T-helper 1 cell treated with Interleukin-12 subunit alpha and Interleukin-12 subunit beta and Interleukin-4 antibody, amounts not matched to agents 30 μg/mL and 1 μg/mL, for 36 hours (primary cell): ENCODE measurements around the gene PNKD.
A peak's percentile ranks its signal among the peaks of the same experiment; 100 is the strongest.

Source experiments
- H3K27ac Mint-ChIP-seq: one replicate; pipeline ENCODE4 v1.8.0; 2021; ENCODE audit warnings: mild to moderate bottlenecking, mixed read lengths
- H3K27me3 Mint-ChIP-seq: one replicate; pipeline ENCODE4 v1.8.0; 2021; ENCODE audit warnings: low read depth, mixed read lengths
- H3K36me3 Mint-ChIP-seq: one replicate; pipeline ENCODE4 v1.8.0; 2021; ENCODE audit warnings: low read depth, mixed read lengths
- H3K4me1 Mint-ChIP-seq: one replicate; pipeline ENCODE4 v1.8.0; 2021; ENCODE audit warnings: low read depth, mixed read lengths
- H3K4me3 Mint-ChIP-seq: one replicate; pipeline ENCODE4 v1.8.0; 2021; ENCODE audit warnings: mild to moderate bottlenecking, moderate library complexity, mixed read lengths
- H3K9me3 Mint-ChIP-seq: one replicate; pipeline ENCODE4 v1.8.0; 2021; ENCODE audit warnings: mixed read lengths

PNKD gene

DNA sequence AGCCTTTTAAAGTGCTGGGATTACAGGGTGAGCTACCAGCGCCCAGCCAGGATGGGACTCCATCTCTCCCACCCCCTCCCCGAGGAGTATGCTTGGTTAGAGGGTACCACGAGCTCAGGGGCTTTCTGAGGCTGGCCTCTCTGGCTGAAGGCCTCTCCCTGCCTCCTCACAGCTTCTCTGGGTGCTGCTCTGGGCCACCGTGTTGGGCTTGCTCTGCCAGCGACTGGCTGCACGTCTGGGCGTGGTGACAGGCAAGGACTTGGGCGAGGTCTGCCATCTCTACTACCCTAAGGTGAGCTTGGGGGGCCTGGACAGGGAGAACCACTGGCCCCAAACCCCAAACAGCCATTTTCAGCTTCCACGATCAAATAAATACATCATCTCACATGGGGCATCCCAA lies 114.7 kb downstream of the PNKD start:
- peaks cover 19% of the 10 kb centered on the region for H3K27me3 Mint-ChIP-seq
- no peaks in the 10 kb centered on the region for H3K36me3 Mint-ChIP-seq
- no peaks in the 10 kb centered on the region for H3K9me3 Mint-ChIP-seq
- peaks cover 5% of the 10 kb centered on the region for H3K4me1 Mint-ChIP-seq
- H3K27ac Mint-ChIP-seq, result no peak overlapping the region
- no peak overlapping the region for H3K4me3 Mint-ChIP-seq

DNA sequence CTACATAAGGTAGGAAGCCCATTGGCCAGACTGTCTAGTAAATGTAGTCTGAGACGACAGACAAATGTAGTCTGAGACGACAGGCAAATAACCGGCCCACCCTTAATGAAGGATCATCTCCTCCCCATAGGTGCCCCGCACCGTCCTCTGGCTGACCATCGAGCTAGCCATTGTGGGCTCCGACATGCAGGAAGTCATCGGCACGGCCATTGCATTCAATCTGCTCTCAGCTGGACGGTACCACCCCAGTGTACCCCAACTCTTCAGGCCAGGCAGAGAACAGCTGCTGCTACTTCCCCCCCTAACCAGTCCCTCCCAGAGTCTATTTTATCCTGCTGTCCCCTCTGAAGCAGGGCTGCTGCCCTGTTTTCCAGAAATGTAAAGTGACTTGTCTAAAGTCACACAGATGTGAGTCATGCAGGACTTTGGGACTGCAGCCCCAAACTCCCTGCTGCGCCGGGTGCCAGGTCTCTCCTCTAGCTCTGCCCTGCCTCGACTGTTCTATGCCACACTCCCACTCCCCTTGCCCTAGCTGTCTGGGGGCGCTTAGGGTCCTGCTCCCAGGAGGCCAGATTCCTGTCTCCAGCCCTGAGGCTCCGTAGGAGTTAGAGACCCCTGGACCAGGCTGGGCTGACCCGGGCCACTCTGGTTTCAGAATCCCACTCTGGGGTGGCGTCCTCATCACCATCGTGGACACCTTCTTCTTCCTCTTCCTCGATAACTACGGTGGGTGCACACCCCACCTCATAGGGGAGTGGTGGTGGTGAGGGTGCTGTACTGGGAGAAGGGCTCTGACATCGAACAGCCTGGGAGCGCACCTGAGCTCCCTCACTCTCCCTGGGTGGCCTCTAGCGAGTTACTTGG lies 116.4 kb downstream of the PNKD start:
- peaks cover 5% of the 10 kb centered on the region for H3K4me1 Mint-ChIP-seq
- no peak overlapping the region for H3K4me3 Mint-ChIP-seq
- no peaks in the 10 kb centered on the region for H3K36me3 Mint-ChIP-seq
- H3K27ac Mint-ChIP-seq, result no peak overlapping the region
- H3K27me3 Mint-ChIP-seq, result peaks cover 13% of the 10 kb centered on the region
- H3K9me3 Mint-ChIP-seq, result no peaks in the 10 kb centered on the region

DNA sequence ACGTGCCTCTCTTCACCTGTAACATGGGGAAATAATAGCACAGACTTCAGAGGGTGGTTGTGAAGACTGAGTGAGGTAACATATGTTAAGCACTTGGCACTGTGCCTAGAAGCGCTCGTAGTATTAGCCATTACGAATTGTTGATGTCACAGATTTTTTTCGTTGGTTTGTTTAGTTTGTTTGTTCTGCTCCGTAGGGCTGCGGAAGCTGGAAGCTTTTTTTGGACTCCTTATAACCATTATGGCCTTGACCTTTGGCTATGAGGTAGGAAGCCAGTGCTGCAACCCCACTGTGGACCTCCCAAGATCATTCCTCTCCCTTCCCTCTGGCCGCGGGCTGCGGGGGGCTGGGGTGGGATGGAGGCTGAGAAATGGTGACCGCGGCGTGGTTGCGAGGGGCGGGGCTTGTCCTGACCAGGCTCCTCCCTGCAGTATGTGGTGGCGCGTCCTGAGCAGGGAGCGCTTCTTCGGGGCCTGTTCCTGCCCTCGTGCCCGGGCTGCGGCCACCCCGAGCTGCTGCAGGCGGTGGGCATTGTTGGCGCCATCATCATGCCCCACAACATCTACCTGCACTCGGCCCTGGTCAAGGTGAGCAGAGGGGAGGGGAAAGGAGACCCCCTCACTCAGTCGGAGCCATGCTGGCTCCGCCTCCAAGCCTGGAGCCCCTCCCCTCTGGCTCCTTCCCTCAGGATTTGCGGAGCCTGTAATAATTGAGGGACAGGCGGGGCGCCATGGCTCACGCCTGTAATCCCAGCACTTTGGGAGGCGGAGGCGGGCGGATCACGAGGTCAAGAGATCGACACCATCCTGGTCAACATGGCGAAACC lies 117.3 kb downstream of the PNKD start:
- Mint-ChIP-seq H3K27ac (no peak overlapping the region), H3K27me3 (peaks cover 17% of the 10 kb centered on the region), H3K4me1 (peaks cover 5% of the 10 kb centered on the region), H3K36me3 (no peaks in the 10 kb centered on the region), H3K9me3 (no peaks in the 10 kb centered on the region), H3K4me3 (no peak overlapping the region)

DNA sequence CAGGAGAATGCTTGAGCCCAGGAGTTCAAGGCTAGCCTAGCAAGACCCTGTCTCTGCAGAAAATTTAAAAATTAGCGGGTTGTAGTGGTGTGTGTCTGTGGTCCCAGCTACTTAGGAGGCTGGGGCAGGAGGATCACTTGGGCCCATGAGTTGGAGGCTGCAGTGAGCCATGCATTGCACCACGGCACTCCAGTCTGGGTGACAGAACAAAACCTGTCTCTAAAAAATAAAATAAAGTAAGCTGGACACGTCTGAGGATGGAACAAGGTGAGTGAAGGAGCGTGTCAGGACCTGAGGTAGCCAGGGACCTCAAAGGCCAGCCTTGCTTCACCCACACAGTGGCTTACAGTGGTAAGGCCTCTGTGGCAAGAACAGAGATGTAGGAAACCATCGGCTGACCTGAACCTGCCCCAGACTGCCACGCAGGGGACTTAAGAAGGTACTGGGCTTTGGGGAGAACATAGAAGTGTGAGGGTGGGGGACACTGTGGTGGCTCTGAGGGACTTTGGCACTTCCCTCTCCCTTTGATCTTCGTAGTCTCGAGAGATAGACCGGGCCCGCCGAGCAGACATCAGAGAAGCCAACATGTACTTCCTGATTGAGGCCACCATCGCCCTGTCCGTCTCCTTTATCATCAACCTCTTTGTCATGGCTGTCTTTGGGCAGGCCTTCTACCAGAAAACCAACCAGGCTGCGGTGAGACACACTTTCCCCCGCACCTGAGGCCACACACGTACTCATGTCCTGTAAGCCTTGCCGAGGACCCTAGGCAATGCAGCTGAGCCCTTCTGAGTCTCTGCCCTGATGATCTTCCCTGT lies 119.2 kb downstream of the PNKD start:
- Mint-ChIP-seq H3K9me3 (no peaks in the 10 kb centered on the region), H3K27ac (no peak overlapping the region), H3K27me3 (peaks cover 18% of the 10 kb centered on the region), H3K4me1 (peaks cover 12% of the 10 kb centered on the region), H3K36me3 (no peaks in the 10 kb centered on the region), H3K4me3 (no peak overlapping the region)

DNA sequence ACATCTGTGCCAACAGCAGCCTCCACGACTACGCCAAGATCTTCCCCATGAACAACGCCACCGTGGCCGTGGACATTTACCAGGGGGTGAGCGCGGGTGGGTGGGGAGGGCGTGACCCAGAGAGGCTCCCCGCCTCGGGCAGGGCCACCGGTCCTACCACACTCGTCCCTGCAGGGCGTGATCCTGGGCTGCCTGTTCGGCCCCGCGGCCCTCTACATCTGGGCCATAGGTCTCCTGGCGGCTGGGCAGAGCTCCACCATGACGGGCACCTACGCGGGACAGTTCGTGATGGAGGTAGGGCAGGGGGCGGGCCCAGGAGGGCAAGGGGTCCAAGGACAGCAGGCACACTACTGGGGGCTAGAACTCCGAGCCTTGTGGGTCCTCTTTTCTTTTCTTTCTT lies 120.9 kb downstream of the PNKD start:
- Mint-ChIP-seq H3K36me3 (no peaks in the 10 kb centered on the region), H3K4me3 (no peak overlapping the region), H3K27ac (no peak overlapping the region), H3K9me3 (no peaks in the 10 kb centered on the region), H3K27me3 (peaks cover 18% of the 10 kb centered on the region), H3K4me1 (peaks cover 21% of the 10 kb centered on the region)

DNA sequence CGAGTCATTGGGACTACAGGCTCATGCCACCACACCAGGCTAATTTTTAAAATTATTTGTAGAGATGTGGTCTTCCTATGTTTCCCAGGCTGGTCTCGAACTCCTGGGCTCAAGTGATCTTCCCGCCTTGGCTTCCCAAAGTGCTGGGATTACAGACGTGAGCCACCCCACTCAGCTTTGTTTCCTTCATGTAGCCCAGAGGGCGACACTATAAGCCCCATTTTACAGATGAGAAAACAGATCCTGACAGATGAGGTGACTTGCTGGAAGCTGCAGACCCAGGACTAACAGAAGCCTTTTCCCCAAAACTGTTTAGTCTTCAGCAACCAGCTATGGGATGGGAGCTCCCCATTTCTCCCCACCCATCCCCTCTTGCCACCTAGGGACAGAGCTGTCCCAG lies 122.1 kb downstream of the PNKD start:
- no peaks in the 10 kb centered on the region for H3K36me3 Mint-ChIP-seq
- H3K27me3 Mint-ChIP-seq, result peaks cover 7% of the 10 kb centered on the region
- no peaks in the 10 kb centered on the region for H3K9me3 Mint-ChIP-seq
- H3K27ac Mint-ChIP-seq, result no peak overlapping the region
- H3K4me1 Mint-ChIP-seq, result peaks cover 23% of the 10 kb centered on the region
- no peak overlapping the region for H3K4me3 Mint-ChIP-seq

DNA sequence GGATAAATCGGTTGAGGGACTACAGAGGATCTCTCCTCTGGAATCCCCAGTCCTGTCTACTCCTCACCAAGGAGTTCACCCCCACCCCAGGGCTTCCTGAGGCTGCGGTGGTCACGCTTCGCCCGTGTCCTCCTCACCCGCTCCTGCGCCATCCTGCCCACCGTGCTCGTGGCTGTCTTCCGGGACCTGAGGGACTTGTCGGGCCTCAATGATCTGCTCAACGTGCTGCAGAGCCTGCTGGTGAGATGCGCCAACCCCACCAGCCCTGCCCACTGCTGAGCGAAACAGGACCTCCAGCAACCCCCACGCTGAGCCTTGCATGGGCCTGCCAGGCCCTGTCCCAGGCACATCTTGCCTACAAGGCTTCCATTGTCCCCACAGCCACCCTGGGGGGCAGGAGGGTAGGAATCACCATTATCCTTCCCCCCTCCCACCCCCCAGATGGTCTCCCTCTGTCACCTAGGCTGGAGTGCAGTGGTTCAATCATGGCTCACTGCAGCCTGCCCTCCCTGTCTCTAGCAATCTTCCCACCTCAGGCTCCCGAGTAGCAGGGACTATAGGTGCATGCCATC lies 122.7 kb downstream of the PNKD start:
- Mint-ChIP-seq H3K4me3 (no peak overlapping the region), H3K36me3 (no peaks in the 10 kb centered on the region), H3K27me3 (peaks cover 6% of the 10 kb centered on the region), H3K4me1 (peaks cover 26% of the 10 kb centered on the region), H3K9me3 (no peaks in the 10 kb centered on the region), H3K27ac (no peak overlapping the region)

DNA sequence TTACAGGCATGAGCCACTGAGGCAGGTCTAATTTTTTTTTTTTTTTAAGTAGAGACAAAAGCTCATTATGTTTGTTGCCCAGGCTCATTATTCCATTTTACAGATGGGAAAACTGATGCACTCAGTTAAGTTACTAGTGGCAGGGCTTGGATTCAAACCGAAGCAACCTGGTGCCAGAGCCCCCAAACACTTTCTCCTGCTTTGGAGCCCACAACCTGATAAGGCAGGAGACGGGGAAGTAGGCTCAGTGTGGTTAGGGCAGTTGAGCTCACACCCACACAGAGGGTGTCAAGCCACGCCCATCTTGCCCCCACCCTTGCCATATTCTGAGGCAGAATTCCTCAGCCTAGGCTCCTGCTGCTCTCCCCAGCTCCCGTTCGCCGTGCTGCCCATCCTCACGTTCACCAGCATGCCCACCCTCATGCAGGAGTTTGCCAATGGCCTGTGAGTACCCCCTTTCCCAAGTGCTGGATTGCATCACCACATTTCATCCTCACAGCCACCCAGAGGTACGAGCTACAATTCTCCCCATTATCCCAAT lies 123.5 kb downstream of the PNKD start:
- no peaks in the 10 kb centered on the region for H3K36me3 Mint-ChIP-seq
- H3K27ac Mint-ChIP-seq, result peak overlapping the region; percentile 69
- H3K4me3 Mint-ChIP-seq, result no peak overlapping the region
- peaks cover 27% of the 10 kb centered on the region for H3K4me1 Mint-ChIP-seq
- H3K27me3 Mint-ChIP-seq, result peaks cover 6% of the 10 kb centered on the region
- H3K9me3 Mint-ChIP-seq, result no peaks in the 10 kb centered on the region

DNA sequence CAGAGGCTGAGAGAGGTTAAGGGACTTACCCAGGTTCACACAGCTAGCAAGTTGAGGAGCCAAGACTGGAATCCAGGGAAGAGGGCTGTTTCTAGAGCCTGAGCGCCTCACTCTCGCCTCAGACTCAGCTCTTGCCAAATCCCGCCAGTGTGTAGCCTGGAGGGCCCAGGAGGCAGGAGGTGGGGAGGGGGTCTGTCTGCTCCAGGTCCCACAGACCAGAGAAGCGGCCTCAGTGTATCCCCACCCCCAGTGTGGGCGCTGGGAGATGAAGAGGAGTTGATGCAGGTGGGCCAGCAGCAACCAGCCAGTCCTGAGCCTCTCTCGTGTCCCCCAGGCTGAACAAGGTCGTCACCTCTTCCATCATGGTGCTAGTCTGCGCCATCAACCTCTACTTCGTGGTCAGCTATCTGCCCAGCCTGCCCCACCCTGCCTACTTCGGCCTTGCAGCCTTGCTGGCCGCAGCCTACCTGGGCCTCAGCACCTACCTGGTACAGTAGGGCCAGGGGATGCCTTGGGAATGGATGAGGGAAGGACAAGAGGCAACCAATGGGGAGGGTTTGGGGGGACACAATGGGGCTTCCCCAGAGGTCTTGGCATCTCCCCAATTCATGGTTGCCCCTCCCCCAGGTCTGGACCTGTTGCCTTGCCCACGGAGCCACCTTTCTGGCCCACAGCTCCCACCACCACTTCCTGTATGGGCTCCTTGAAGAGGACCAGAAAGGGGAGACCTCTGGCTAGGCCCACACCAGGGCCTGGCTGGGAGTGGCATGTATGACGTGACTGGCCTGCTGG lies 124.2 kb downstream of the PNKD start:
- Mint-ChIP-seq H3K9me3 (no peaks in the 10 kb centered on the region), H3K4me3 (no peak overlapping the region), H3K27me3 (peaks cover 6% of the 10 kb centered on the region), H3K36me3 (no peaks in the 10 kb centered on the region), H3K4me1 (peaks cover 27% of the 10 kb centered on the region), H3K27ac (peak overlapping the region; percentile 43)

DNA sequence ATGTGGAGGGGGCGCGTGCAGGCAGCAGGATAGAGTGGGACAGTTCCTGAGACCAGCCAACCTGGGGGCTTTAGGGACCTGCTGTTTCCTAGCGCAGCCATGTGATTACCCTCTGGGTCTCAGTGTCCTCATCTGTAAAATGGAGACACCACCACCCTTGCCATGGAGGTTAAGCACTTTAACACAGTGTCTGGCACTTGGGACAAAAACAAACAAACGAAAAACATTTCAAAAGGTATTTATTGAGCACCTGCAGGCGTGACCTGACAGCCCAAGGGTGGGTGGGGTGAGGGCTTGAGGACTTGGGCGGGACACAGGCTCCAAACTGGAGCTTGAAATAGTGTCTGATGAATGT lies 124.7 kb downstream of the PNKD start:
- H3K27ac Mint-ChIP-seq, result peak overlapping the region; percentile 43
- H3K4me3 Mint-ChIP-seq, result no peak overlapping the region
- no peaks in the 10 kb centered on the region for H3K9me3 Mint-ChIP-seq
- no peaks in the 10 kb centered on the region for H3K36me3 Mint-ChIP-seq
- peaks cover 27% of the 10 kb centered on the region for H3K4me1 Mint-ChIP-seq
- peaks cover 6% of the 10 kb centered on the region for H3K27me3 Mint-ChIP-seq

DNA sequence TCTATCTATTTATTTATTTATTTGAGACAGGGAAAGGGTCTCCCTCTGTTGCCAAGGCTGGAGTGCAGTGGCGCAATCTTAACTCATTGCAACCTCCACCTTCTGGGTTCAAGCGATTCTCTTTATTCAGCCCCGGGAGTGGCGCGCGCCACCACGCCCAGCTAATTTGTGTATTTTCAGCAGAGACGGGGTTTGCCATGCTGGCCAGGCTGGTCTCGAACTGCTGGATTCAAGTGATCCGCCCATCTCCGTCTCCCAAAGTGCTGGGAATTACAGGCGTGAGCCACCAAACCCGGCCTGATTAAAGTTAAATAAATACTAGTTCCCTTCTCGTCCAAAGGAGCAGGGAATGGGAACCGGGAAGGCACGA lies 125.1 kb downstream of the PNKD start:
- Mint-ChIP-seq H3K27me3 (peaks cover 6% of the 10 kb centered on the region), H3K4me3 (peak overlapping the region; percentile 81), H3K36me3 (peaks cover 1% of the 10 kb centered on the region), H3K27ac (peak overlapping the region; percentile 83), H3K9me3 (no peaks in the 10 kb centered on the region), H3K4me1 (peaks cover 27% of the 10 kb centered on the region)

DNA sequence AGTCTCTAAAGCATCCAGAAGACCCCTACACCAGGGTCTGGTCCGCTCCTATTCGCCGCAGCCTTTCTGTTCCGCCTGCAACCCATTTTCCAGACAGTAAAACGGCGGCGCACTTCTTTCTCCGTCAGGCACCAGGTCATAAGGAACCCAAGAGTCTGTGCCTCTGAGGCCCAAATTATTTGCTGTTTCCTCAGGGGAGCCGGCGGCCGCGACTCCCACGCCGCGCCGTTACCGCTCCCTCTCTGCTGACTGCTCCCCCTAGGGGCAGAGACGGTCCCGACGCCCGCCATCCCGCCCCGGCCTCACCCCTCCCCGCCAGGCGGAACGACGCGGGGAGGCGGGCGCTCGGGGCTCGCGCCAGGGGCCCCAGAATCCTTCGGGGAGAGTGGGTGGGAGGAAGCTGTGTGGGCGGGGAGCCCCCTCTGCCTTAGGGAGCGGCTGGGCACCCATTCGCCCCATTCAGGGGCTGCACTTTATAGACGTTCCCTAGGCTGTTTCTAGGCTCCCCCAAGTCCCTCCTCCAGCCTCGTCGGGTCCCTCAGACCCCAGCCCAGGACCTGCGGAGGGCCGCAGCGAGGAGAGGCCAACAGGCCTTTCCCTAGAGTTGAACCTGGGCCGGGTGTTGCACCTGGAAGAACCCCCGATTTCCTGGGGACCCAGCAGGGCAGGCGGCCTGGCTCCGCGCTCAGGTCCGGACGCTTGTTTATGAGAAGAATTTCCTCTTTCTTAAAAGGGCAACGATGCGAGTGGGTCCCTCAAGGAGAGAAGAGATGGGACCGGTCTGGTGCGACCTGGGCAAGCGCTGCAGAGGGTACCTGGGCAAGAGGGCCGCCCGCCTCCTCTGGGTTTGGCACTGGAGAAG lies 125.7 kb downstream of the PNKD start:
- peaks cover 6% of the 10 kb centered on the region for H3K27me3 Mint-ChIP-seq

More for the DNA sequence above, 125.7 kb downstream of the PNKD start:
- peak overlapping the region; percentile 98 for H3K27ac Mint-ChIP-seq
- H3K4me1 Mint-ChIP-seq, result peaks cover 27% of the 10 kb centered on the region
- H3K9me3 Mint-ChIP-seq, result no peaks in the 10 kb centered on the region
- peaks cover 2% of the 10 kb centered on the region for H3K36me3 Mint-ChIP-seq
- H3K4me3 Mint-ChIP-seq, result peak overlapping the region; percentile 90
